GM23338 (cell line): Measurements from ENCODE around the gene GALNT13.
A peak's percentile ranks its signal among the peaks of the same experiment; 100 is the strongest.

Experiments
- CREB1 ChIP-seq: fragments of 250-450 bp; sonication (Bioruptor Pico); IDR thresholded peaks from 2 replicates; pipeline ENCODE4 v1.5.0; 2020; ENCODE audit warnings: low read depth, mild to moderate bottlenecking, moderate library complexity
- CTCF ChIP-seq, 2 experiments: fragments of 200-600 bp in 1 of 2; sonication (generic) in 1 of 2; conservative IDR thresholded peaks; 2 replicates each; pipeline versions ENCODE4 v1.5.1 to v1.6.1; 2016 to 2017; ENCODE audit warnings: antibody characterized with exemption in 2 of 2, low read depth in 2 of 2, mild to moderate bottlenecking in 2 of 2, moderate library complexity in 1 of 2
- ETS1 ChIP-seq: IDR thresholded peaks from 2 replicates; pipeline ENCODE4 v1.6.1; 2016; ENCODE audit warnings: antibody characterized with exemption
- EZH2 ChIP-seq: fragments of 200-600 bp; sonication (generic); IDR thresholded peaks from one replicate; pipeline ENCODE4 v1.8.0; 2017; ENCODE audit warnings: antibody characterized with exemption, mild to moderate bottlenecking, low read depth; ENCODE audit not compliant: unreplicated experiment
- EZH2phosphoT487 ChIP-seq: fragments of 200-600 bp; sonication (generic); IDR thresholded peaks from one replicate; pipeline ENCODE4 v1.8.1; 2018; ENCODE audit warnings: antibody characterized with exemption; ENCODE audit not compliant: unreplicated experiment
- JUNB ChIP-seq: IDR thresholded peaks from one replicate; pipeline ENCODE4 v1.6.1; 2016; ENCODE audit warnings: antibody characterized with exemption; ENCODE audit not compliant: unreplicated experiment
- NANOG ChIP-seq: IDR thresholded peaks from 2 replicates; pipeline ENCODE4 v1.6.1; 2016; ENCODE audit warnings: antibody characterized with exemption, borderline replicate concordance
- POLR2AphosphoS5 ChIP-seq: IDR thresholded peaks from 2 replicates; pipeline ENCODE4 v1.6.1; 2016; ENCODE audit warnings: antibody characterized with exemption, low read depth
- REST ChIP-seq: IDR thresholded peaks from one replicate; pipeline ENCODE4 v1.6.1; 2018; ENCODE audit warnings: antibody characterized with exemption; ENCODE audit not compliant: unreplicated experiment
- STAT1 ChIP-seq: IDR thresholded peaks from one replicate; pipeline ENCODE4 v1.6.1; 2016; ENCODE audit warnings: antibody characterized with exemption; ENCODE audit not compliant: unreplicated experiment
- ZNF331 ChIP-seq: fragments of 250-450 bp; sonication (Bioruptor Pico); IDR thresholded peaks from 2 replicates; pipeline ENCODE4 v1.5.0; 2020; ENCODE audit warnings: low read depth, mild to moderate bottlenecking, moderate library complexity
- ZNF462 ChIP-seq: fragments of 250-450 bp; sonication (Bioruptor Pico); IDR thresholded peaks from 2 replicates; pipeline ENCODE4 v1.5.0; 2020; ENCODE audit warnings: mild to moderate bottlenecking, moderate library complexity

GRCh38 chr2:154402213-154402612 lies 530.5 kb downstream of the GALNT13 start:
- TF ChIP-seq ZNF331 (CRISPR knock-in tag): no peak
- TF ChIP-seq CTCF (conservative IDR thresholded peaks at IDR 0.05; ENCODE audit: low read depth in 2 of 2): peak; percentile 45 to 67
- no peak for TF ChIP-seq POLR2AphosphoS5
- no peak for TF ChIP-seq EZH2
- TF ChIP-seq EZH2phosphoT487: no peak
- TF ChIP-seq CREB1: no peak
- TF ChIP-seq JUNB: no peak
- TF ChIP-seq STAT1: no peak
- no peak for TF ChIP-seq ETS1
- no peak for TF ChIP-seq REST
- no peak for TF ChIP-seq NANOG
- TF ChIP-seq ZNF462 (CRISPR knock-in tag): no peak
